ENCODE measurements around the gene JARID2.
A peak's percentile ranks its signal among the peaks of the same experiment; 100 is the strongest.

The JARID2 gene

DNA sequence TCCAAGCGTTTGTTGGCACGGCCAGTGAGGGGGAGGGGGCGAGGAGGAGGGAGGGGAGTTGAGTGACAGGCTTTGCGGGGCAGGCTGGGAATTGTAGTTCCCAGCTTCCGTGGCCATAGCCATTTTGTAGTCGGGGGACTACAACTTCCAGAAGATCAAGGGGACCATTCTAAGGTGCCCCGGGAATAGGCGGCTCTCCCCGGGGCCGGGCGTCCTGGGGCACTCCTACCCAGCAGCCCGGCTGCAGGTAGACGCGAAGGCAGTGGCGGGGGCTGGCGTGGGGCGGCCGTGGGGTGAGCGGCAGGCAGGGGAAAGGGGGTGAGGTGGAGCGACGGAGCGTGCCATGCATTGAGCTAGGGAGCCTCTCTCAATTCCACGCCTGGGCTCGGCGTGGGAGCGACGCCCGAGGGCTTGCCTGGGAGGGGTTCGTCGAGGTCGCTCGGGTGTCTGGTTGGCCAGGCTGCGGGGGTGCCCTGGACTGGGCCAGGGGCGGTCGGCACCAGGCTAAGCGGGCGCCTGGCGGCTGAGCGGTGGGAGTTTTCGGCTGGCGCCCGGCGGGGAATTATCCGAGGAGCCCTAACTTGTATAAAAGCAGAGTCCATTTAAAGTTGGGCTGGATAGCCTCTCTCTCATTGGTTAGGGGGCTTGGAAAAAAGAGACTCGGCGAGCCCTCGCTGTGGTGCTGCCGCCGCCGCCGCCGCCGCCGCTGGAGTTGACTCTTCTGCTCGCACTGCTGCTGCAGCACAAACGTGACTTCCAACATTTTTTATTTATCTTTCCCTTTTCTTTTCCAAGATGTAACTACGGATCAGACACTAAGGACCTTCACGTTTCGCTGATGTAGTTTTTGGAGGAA lies at the start of gene JARID2:
JARID2 (plus strand) TSS at position 709 of the 856 bp plus-strand sequence. CDS start 471 bp downstream, outside the sequence.
- DNase-seq (ENCODE audit: low spot score) = peak; percentile 96

DNA sequence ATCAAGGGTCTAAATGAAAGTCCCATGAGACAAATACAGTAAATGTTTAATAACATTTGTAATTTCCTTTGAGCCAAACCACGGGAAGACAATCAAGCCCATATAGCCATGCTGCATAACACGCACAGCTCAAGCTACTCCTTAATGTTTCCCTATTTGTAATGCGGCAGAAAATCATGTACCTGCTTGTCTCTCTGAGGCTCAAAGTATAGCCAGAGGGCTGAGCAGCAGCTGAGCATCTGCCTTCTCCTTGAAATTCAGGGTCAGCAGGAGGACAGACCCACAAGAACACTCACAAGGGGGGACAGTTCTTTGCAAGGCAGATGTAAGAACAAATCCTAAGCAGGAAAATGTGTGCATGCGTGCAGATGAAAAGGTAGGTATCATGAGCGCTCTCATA lies 45.8 kb upstream of the JARID2 start:
- no peak for DNase-seq (ENCODE audit: low spot score)

GRCh38 chr6:15205321-15205720 lies 40.5 kb upstream of the JARID2 start:
- no peak for DNase-seq (ENCODE audit: low spot score)

DNA sequence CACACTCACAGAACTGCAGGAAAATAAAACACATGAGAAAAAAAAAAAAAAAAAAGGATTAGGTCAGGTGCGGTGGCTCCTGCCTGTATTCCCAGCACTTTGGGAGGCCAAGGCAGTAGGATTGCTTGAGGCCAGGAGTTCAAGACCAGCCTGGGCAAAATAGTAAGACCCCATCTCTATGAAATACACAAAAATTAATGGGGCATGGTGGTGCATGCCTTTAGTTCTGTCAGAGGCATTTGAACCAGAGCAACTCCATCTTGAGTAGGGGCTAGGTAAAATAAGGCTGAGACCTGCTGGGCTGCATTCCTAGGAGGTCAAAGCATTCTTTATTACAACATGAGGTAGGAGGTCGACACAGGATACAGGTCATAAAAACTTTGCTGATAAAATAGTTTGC lies 39.0 kb upstream of the JARID2 start:
- no peak for DNase-seq (ENCODE audit: low spot score)

DNA sequence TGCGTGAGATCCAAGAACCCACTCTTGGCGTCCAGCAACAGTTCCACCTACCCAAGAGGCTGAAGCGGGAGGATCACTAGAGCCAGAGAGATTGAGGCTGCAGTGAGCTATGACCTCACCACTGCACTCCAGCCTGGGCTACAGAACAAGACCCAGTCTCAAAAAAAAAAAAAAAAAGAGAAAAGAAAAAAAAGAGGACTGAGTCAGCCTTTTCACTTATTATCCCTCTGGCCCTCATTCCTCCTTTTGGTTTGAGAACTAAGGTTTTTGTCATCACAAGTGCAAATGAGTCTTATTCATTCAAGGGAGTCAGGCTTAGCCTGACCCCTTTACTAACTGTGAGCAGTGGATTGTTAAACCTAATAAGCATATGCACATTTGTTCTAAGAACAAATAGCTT lies 37.9 kb upstream of the JARID2 start:
- DNase-seq (ENCODE audit: low spot score) = peak; percentile 26

DNA sequence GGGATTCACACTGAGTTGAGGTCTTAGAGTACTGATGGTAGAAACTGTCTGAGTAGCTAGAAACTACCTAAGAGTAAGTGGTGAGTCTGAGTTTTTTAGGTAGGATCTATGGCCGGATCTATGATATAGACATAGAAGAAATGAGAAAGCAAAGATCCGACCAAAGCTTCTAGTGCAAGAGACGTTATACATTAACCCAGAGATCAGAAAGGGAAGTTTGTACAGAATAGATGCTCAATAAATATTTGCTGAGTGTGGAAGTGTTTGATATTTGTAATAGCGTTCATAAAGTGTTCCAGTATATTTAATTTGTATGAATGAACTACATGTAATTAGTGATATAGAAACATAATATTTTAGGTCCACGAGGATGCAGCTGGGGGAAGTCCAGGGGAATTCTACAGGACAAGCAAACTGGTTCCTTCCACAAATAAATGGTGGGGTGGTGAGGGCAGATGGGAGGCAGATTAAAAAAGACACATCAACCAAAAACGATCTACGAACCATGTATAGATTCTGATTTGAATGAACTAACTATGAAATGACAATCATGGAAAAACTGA lies 31.9 kb upstream of the JARID2 start:
- DNase-seq (ENCODE audit: low spot score) = no peak

GRCh38 chr6:15218401-15218800 lies 27.5 kb upstream of the JARID2 start:
- no peak for DNase-seq (ENCODE audit: low spot score)

DNA sequence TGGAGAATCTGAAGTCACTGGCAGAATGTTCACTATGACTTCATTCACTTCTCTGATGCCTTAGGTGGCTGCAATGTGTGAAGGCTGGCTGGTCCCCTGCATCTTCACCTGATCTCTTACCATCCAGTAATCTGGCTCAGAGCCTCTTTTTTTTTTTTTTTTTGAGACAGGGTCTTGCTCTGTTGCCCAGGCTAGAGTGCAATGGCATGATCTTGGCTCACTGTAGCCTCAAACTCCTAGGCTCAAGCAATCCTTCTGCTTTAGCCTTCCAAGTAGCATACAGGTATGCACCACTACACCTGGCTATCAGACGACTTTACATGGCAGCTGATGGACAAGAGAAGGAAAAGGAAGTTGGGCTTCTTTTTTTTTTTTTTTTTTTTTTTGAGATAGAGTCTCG lies 25.8 kb upstream of the JARID2 start:
- no peak for DNase-seq (ENCODE audit: low spot score)

DNA sequence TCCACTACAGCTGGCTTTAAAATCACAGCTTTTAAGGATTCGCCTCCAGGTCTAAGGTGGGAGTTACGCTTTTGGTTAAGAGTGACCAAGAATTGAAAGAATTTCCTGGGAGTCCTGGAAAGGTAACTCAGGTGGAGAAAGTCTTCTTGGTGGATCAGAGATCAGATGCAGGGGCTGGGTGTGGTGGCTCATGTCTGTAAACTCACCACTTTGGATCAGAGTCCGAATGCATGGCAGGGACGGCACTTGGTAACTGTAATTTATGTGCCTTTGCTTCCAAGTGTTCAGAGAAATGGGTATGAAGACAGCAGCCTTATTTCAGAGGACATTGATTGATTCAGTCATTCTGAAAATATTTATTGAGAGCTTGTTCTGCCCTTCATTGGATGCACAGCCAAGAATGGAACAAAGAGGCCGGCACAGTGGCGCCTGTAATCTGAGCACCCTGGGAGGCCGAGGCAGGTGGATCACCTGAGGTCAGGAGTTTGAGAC lies 18.0 kb upstream of the JARID2 start:
- no peak for DNase-seq (ENCODE audit: low spot score)

DNA sequence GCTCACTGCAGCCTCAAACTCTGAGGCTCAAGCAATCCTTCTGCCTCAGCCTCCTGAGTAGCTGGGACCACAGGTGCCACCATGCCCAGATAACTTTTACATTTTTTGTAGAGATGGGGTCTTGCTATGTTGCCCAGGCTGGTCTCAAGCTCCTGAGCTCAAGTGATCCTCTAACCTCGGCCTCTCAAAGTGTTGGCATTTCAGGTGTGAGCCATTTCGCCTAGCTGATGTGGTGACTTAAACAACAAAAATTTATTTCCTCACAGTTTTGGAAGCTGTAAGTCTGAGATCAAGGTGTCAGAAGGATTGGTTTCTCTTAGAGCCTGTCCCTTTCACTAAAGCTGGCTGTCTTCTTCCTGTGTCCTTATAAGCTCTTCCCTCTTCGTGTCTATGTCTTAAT lies 15.0 kb upstream of the JARID2 start:
- DNase-seq (ENCODE audit: low spot score) = no peak

DNA sequence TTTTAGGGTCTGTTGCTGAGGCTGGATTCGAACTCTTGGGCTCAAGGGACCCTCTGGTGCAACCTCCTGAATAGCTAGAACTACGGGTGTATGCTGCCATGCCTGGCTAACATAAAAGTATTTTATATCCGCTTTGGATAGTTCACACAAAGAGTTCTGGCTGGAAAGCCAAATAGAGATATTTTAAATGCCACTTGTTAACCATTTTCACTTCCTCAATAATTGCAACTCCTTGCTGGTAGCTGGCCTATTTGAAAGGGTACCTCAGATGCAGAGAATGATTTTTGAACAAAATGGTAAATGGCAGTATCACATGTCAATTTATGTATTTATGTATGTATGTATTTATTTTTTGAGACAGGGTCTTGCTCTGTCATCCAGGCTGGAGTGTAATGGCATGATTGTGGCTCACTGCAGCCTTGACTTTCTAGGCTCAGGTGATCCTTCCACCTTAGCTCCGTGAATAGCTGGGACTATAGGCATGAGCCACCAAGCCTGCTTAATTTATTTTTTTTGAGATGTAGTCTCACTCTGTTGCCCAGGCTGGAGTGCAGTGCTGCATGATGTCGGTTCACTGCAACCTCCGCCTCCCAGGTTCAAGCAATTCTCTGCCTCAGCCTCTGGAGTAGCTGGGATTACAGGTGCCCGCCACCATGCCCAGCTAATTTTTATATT lies 12.9 kb upstream of the JARID2 start:
- DNase-seq (ENCODE audit: low spot score) = no peak

DNA sequence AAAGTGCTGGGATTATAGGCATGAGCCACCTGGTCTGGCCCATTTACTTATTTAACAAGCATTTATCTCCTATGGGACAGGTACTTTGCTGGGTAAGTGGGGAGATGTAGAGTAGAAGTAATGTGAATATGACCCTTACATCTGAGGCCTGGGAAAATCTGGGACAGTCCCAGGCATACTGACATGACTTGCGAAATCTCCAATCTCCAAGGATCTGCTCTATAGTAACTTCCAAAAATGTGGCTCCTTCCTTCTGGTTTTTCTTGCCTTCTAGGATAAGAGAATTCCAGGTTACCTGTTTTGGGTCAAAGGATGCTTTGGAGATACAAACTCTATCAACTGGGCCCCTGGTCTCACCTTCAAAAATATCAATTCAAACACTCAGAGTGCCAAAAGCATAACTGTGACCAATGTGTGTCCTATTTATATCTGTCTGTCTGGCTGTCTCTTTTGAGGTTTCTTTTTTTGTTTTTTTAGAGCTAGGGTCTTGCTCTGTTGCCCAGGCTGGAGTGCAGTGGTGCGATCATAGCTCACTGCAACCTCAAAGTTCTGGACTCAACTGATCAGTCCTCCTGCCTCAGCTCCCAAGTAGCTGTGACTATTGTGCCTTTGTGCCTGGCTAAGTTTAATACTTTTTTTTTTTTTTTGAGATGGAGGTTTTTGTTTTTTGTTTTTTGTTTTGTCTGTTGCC lies 11.7 kb upstream of the JARID2 start:
- DNase-seq (ENCODE audit: low spot score) = no peak

GRCh38 chr6:15239616-15240364 lies 6.1 kb upstream of the JARID2 start:
- DNase-seq (ENCODE audit: low spot score) = no peak

GRCh38 chr6:15242503-15242902 lies 3.4 kb upstream of the JARID2 start:
- no peak for DNase-seq (ENCODE audit: low spot score)

DNA sequence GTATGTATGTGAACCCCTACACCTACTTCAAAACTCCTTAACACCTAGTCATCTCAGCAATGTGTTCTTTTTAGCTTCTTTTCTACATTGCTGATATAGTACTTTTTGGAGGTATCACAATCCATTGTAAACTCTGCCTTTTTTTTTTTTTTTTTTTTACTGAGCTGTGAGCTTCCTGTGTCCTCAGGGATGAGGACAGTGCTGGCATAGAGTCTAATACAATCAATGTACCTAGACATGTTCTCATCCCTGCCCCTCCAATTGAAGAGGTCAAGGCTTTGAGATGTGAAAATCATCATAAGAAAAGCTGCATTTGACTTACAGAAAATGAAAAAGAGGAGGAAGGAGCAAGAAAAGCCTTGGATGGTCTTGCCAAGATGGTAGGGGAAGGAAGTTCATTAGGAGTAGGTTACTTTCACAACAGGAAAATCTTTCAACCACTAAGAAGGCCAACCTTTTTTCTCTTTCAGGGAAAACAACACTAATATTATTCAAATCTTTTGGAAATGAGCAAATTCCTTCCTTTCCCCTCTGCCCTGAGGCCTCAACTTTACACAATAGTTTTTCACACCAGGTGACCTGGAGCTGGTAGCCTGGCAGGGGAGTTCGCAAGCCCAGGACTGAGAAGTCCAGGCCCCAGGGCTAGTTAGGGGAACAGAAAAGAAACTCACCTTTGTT lies 2.8 kb upstream of the JARID2 start:
- DNase-seq (ENCODE audit: low spot score) = no peak

DNA sequence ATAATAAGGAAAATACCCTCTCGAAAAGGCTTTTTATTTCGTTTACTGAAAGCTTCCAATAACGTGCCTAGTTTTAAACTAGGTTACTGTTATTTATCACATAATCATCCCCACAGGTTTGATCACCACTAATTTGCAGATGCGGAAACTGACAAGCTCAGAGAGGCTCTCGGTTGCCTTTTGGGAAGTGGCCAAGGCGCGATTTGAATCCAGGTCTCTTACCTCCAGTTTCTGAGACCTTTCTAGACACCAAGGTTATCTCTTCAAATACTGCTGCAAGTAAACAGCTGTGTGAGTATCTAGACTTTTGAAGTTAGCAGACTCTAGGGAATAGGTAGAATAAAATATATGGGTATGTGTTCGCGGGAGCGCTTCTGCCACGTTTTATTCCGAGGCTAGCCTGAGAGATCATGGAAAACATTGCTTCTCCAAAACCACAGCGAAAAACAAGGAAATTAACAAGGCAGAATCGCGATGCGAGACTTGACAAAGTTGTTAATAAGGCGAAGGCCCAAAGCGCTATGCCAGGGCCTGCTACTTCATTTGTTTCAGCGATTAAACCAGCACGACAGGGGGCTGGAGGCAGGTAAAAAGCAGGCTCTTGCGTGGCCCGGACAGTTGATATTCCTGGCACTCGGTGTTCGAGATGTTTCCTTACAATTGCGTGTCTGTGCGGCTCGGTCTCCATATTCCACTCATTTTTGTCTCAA lies 1.8 kb upstream of the JARID2 start:
- DNase-seq (ENCODE audit: low spot score) = no peak

GRCh38 chr6:15244620-15245360 lies 1.1 kb upstream of the JARID2 start:
- DNase-seq (ENCODE audit: low spot score) = peak; percentile 69

DNA sequence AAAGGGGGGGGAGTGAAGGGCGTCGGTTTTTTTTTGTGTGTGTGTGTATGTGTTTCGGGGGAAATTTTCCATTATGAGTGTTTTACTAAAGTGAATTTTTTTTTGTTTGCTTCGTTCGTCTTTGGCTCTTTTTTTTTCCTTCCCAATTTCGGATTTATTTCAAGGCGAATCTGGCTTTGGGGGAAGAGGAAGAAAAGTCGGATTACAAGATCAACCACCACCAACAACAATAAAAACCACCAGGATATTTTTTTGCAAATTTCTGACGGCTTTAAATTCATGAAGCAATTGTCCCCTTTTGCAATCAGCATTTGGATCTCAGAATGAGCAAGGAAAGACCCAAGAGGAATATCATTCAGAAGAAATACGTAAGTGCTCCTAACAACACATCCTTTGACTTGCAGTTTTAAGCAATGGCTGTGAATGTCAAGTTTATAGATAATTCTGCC lies 372 bp downstream of the JARID2 start:
- no peak for DNase-seq (ENCODE audit: low spot score)

GRCh38 chr6:15246666-15247499 lies 1.0 kb downstream of the JARID2 start:
- DNase-seq (ENCODE audit: low spot score) = no peak
